GM12878 (cell line): ENCODE measurements around the gene ERC1. TPM values are rescaled to one million over a fixed set of nuclear protein-coding genes. Genes with fewer than 3 reads are reported as not detected.

ENCODE experiments used
- ATAC-seq: fragments of 200-7000 bp; cut with Tn5 transposase; 3 replicates; pipeline ENCODE4 v1.9.1; 2020; ENCODE audit warnings: mild to moderate bottlenecking, moderate library complexity
- BruUV-seq: library from RNA; stranded (reverse); fragments of 400-500 nt; replicated peaks from 2 replicates; lab custom pipeline; 2021; lab: Mats Ljungman, UMichigan
- CTCF ChIA-PET: fragments of 300-600 bp; sonication (Branson Sonifier 250); formaldehyde crosslinking; extraction: SDS; loops from one replicate; lab custom pipeline; 2021; ENCODE audit warnings: inconsistent platforms; lab: Yijun Ruan, JAX
- POLR2A ChIA-PET: fragments of 350-600 bp; formaldehyde crosslinking; extraction: SDS; loops from one replicate; lab custom pipeline; 2021; ENCODE audit warnings: inconsistent platforms; lab: Charles Lee
- RAD21 ChIA-PET: fragments of 300-600 bp; sonication (Branson Sonifier 250); formaldehyde crosslinking; loops from one replicate; lab custom pipeline; 2023; ENCODE audit warnings: antibody characterized with exemption; ENCODE audit not compliant: unreplicated experiment; lab: Charles Lee
- SMC1A ChIA-PET: fragments of 300-600 bp; sonication (Branson Sonifier 250); formaldehyde crosslinking; loops from one replicate; lab custom pipeline; 2023; ENCODE audit not compliant: unreplicated experiment, uncharacterized antibody; lab: Charles Lee
- DNase-seq: peaks from one replicate; pipeline ENCODE4 v3.0.0-alpha.2; 2011; ENCODE audit warnings: low read depth, low spot score
- FAIRE-seq: peaks from 3 replicates; lab custom pipeline; 2011; peaks lifted over from hg19 to GRCh38; lab: Jason Lieb, UNC
- H2AFZ ChIP-seq: 2 replicates; pipeline ENCODE4 v1.6.0; 2011; ENCODE audit warnings: low read depth, low read length, control low read depth; ENCODE audit not compliant: control insufficient read depth
- H3K27ac ChIP-seq: 2 replicates; pipeline ENCODE4 v1.5.1; 2011; ENCODE audit warnings: control low read depth; ENCODE audit not compliant: control insufficient read depth, insufficient read depth
- H3K27me3 ChIP-seq, 2 experiments: replicated peaks in 1 of 2; 2 replicates each; pipeline versions ENCODE4 v1.6.0 to v1.6.1; 2011; ENCODE audit warnings: low read length in 1 of 2; ENCODE audit not compliant: control insufficient read depth in 2 of 2, insufficient read depth in 2 of 2
- H3K36me3 ChIP-seq, 2 experiments: 2 replicates each; pipeline ENCODE4 v1.5.1; 2011; ENCODE audit warnings: low read length in 1 of 2; ENCODE audit not compliant: control insufficient read depth in 2 of 2, insufficient read depth in 2 of 2
- H3K4me1 ChIP-seq: 2 replicates; pipeline ENCODE4 v1.6.1; 2011; ENCODE audit warnings: mild to moderate bottlenecking, low read length, moderate library complexity, mixed read lengths; ENCODE audit not compliant: control insufficient read depth, insufficient read depth
- H3K4me2 ChIP-seq: 2 replicates; pipeline ENCODE4 v1.6.0; 2011; ENCODE audit warnings: control low read depth; ENCODE audit not compliant: control insufficient read depth, insufficient read depth
- H3K4me3 ChIP-seq: fragments of 200-600 bp; sonication (generic); 2 replicates; pipeline ENCODE4 v1.5.1; 2016
- H3K79me2 ChIP-seq: 2 replicates; pipeline ENCODE4 v1.6.0; 2011; ENCODE audit warnings: low read length; ENCODE audit not compliant: control insufficient read depth, insufficient read depth
- H3K9ac ChIP-seq: 2 replicates; pipeline ENCODE4 v1.8.0; 2011; ENCODE audit warnings: low read length, control low read depth, mixed read lengths; ENCODE audit not compliant: control insufficient read depth, insufficient read depth
- H3K9me3 ChIP-seq: replicated peaks from 3 replicates; pipeline ENCODE4 v1.5.1; 2011; ENCODE audit warnings: mild to moderate bottlenecking, low read length; ENCODE audit not compliant: control insufficient read depth, insufficient read depth
- H4K20me1 ChIP-seq: 2 replicates; pipeline ENCODE4 v1.6.0; 2011; ENCODE audit not compliant: control insufficient read depth, insufficient read depth
- ATF2 ChIP-seq: IDR thresholded peaks from 2 replicates; pipeline ENCODE4 v1.6.1; 2012; ENCODE audit warnings: low read length, inconsistent platforms
- BMI1 ChIP-seq: fragments of 450-650 bp; IDR thresholded peaks from 2 replicates; pipeline ENCODE4 v1.6.1; 2016; ENCODE audit warnings: mild to moderate bottlenecking, moderate library complexity, borderline replicate concordance
- MLLT1 ChIP-seq: fragments of 450-650 bp; IDR thresholded peaks from 2 replicates; pipeline ENCODE4 v1.6.1; 2016; ENCODE audit warnings: mild to moderate bottlenecking
- MTA2 ChIP-seq: fragments of 450-650 bp; IDR thresholded peaks from 2 replicates; pipeline ENCODE4 v1.6.1; 2016; ENCODE audit warnings: low read depth, mild to moderate bottlenecking, moderate library complexity
- POU2F2 ChIP-seq: IDR thresholded peaks from 3 replicates; pipeline ENCODE4 v1.6.1; 2011; ENCODE audit warnings: low read depth, mild to moderate bottlenecking, low read length, borderline replicate concordance
- SMAD1 ChIP-seq: fragments of 450-650 bp; IDR thresholded peaks from 2 replicates; pipeline ENCODE4 v1.6.1; 2018; ENCODE audit warnings: mild to moderate bottlenecking, low read depth; ENCODE audit not compliant: partially characterized antibody
- YY1 ChIP-seq: IDR thresholded peaks from 2 replicates; pipeline ENCODE4 v1.6.1; 2011; ENCODE audit warnings: low read depth, mild to moderate bottlenecking, low read length
- ZNF622 ChIP-seq: fragments of 450-650 bp; IDR thresholded peaks from 2 replicates; pipeline ENCODE4 v1.6.1; 2017; ENCODE audit warnings: mild to moderate bottlenecking, inconsistent platforms
- ZZZ3 ChIP-seq: IDR thresholded peaks from 2 replicates; pipeline ENCODE4 v1.6.1; 2011; ENCODE audit warnings: low read depth; ENCODE audit not compliant: control insufficient read depth, insufficient read length
- WGBS: methylation state at CpG from one replicate; pipeline ENCODE4 v1.1.6; 2016; ENCODE audit warnings: low lambda C conversion rate; ENCODE audit not compliant: insufficient replicate concordance, insufficient coverage; ENCODE audit errors: missing lambda C conversion rate; 5-methylcytosine and 5-hydroxymethylcytosine counted together
- in situ Hi-C: fragments of 300-500 bp; cut with MboI; formaldehyde crosslinking; loops from 9 replicates; pipeline ENCODE4 v1.14.3; 2018; ENCODE audit warnings: mixed read lengths
- intact Hi-C: fragments of 100-400 bp; cut with micrococcal nuclease; formaldehyde crosslinking; loops from one replicate; pipeline ENCODE4 v1.14.2; 2022; ENCODE audit not compliant: unreplicated experiment
- polyA plus RNA-seq, 11 experiments: library from polyadenylated mRNA; depleted of rRNA in 4 of 11; unstranded in 6 of 11; stranded (reverse) in 5 of 11; fragments of >200 nt; fragmentation: Nextera tagmentation in 4 of 11; fragmentation: Illumina TruSeq in 1 of 11; extraction: Ambion mirVana in 4 of 11; extraction: Trizol in 1 of 11; gene quantifications; 1 replicate in 1 of 11; 2 replicates in 10 of 11; pipeline versions ENCODE4 v1.2.1 to v1.2.3, GENCODE V29; 2011 to 2016; ENCODE audit warnings: inconsistent platforms in 2 of 11, missing spikeins in 2 of 11, low read depth in 1 of 11
- total RNA-seq, 4 experiments: library from RNA; depleted of rRNA in 3 of 4; stranded (reverse); fragments of >200 nt in 3 of 4; fragmentation: Illumina TruSeq in 1 of 4; extraction: Trizol in 1 of 4; gene quantifications; 2 replicates each; pipeline versions ENCODE4 v1.2.1 to v1.2.3, GENCODE V29; 2013 to 2021
- TF ChIP-seq, protein P1 (sequence below): fragments of 450-650 bp; IDR thresholded peaks from 2 replicates; pipeline ENCODE4 v1.6.1; 2017; ENCODE audit warnings: mild to moderate bottlenecking, low read depth, inconsistent platforms; ENCODE audit not compliant: poor library complexity, severe bottlenecking

The ERC1 gene
- total and polyA plus RNA-seq, 10 of the 15 experiments (the other 5 are each of a cell fraction or from before 2014, with no cell fraction given): 0.75 to 8.0 (median 5.0) TPM

- TF ChIP-seq ZZZ3 (no peak), MLLT1 (no peak), BMI1 (no peak)
- TF ChIP-seq, protein P1, sequence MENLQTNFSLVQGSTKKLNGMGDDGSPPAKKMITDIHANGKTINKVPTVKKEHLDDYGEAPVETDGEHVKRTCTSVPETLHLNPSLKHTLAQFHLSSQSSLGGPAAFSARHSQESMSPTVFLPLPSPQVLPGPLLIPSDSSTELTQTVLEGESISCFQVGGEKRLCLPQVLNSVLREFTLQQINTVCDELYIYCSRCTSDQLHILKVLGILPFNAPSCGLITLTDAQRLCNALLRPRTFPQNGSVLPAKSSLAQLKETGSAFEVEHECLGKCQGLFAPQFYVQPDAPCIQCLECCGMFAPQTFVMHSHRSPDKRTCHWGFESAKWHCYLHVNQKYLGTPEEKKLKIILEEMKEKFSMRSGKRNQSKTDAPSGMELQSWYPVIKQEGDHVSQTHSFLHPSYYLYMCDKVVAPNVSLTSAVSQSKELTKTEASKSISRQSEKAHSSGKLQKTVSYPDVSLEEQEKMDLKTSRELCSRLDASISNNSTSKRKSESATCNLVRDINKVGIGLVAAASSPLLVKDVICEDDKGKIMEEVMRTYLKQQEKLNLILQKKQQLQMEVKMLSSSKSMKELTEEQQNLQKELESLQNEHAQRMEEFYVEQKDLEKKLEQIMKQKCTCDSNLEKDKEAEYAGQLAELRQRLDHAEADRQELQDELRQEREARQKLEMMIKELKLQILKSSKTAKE: no peak
- TF ChIP-seq, all 136 proteins: peak for 0
These were observed 222.2 kb downstream of the ERC1 start (continued) for GRCh38 chr12:1213205-1213604.

DNA sequence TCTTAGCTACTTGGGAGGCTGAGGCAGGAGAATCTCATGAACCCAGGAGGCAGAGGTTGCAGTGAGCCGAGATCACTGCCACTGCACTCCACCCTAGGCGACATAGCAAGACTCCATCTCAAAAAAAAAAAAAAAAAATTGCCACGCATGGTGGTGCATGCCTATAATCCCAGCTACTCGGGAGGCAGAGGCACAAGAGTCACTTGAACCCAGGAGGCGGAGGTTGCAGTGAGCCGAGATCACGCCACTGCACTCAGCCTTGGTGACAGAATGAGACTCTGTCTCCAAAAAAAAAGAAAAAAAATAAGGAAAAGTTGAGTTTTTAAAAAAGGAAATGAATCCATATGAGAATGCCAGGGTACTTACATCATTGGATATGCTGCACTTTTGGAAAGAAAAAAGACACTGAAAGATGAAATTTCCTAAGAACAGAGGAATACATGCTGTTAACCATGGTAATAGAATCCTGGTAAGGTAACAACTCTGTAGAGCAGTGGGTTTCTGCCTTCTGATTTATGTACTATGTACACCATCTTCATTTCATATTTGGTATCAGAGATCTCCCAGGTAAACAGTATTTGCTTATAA, 222.7 kb downstream of the ERC1 start:
- POLR2A ChIA-PET: no interaction called here
- FAIRE-seq: no peak
- intact Hi-C loops: no loop called here

More for the DNA sequence above, 222.7 kb downstream of the ERC1 start:
- CTCF ChIA-PET: interaction anchor here (0.9 to 2.3 kb wide), 2 partner anchors 22 to 96 kb away, joined by 4 to 14 read pairs; no protein-coding TSS in a partner anchor
- BruUV-seq: no TSS peak
- no peak for ATAC-seq
- no peak for DNase-seq
- Histone ChIP-seq H4K20me1 (no peaks in the 10 kb centered on the region), H3K9ac (no peak overlapping the region), H2AFZ (no peak overlapping the region), H3K36me3 (no peaks in the 10 kb centered on the region), H3K4me3 (no peak overlapping the region), H3K4me1 (no peaks in the 10 kb centered on the region), H3K27ac (no peak overlapping the region), H3K9me3 (no peaks in the 10 kb centered on the region), H3K27me3 (no peaks in the 10 kb centered on the region), H3K79me2 (no peaks in the 10 kb centered on the region), H3K4me2 (no peak overlapping the region)
- RAD21 ChIA-PET: no interaction called here
- WGBS: 68% methylated on average over 5 of the region's 7 CpGs
- in situ Hi-C loops: no loop called here
- SMC1A ChIA-PET: interaction anchor here (1.9 to 2.0 kb wide), 2 partner anchors 44 to 96 kb away, joined by 4 to 10 read pairs; no protein-coding TSS in a partner anchor
- TF ChIP-seq SMAD1: no peak
- TF ChIP-seq POU2F2: no peak
- no peak for TF ChIP-seq ZNF622
- TF ChIP-seq MTA2: no peak
- TF ChIP-seq YY1: no peak
- no peak for TF ChIP-seq ATF2
